ENCODE results near the gene ZCWPW2. TPM values are rescaled to one million over a fixed set of nuclear protein-coding genes. Genes with fewer than 3 reads are reported as not detected.

The ZCWPW2 gene
- polyA plus RNA-seq (2013) = 0.51 and 0.61 TPM in 2 replicates

GRCh38 chr3:28348629-28349468 is at the start of gene ZCWPW2, which contains the start of gene AZI2:
TSS of gene ZCWPW2 (plus strand) at chr3:28348721. CDS start at chr3:28413069, 64,348 bp downstream.
TSS of gene AZI2 (minus strand) at chr3:28348824. CDS start at chr3:28340617, 8,207 bp downstream.
- Histone ChIP-seq H3K27me3 (ENCODE audit: insufficient read depth, low read length) (no peaks in the 10 kb centered on the region), H3K79me2 (ENCODE audit: control insufficient read depth, insufficient read depth, low read length, poor library complexity) (peaks cover 10% of the 10 kb centered on the region), H3K4me2 (ENCODE audit: low read length) (peak within 1 kb of the TSS; percentile 88), H2BK120ac (ENCODE audit: insufficient read depth, low read length, poor library complexity) (peak within 1 kb of the TSS; percentile 93), H3K79me1 (ENCODE audit: low read length) (peaks cover 10% of the 10 kb centered on the region), H3K4ac (ENCODE audit: low read depth, low read length) (peak within 1 kb of the TSS; percentile 59), H3K18ac (ENCODE audit: low read length) (peak within 1 kb of the TSS; percentile 89), H3K36me3 (ENCODE audit: control insufficient read depth in 1 of 2, insufficient read depth in 2 of 2, low read length in 2 of 2) (no peaks in the 10 kb centered on the region), H3K4me1 (ENCODE audit: control insufficient read depth in 1 of 2, insufficient read depth in 2 of 2, low read length in 2 of 2) (no peaks in the 10 kb centered on the region), H2AK5ac (ENCODE audit: low read length) (no peak within 1 kb of the TSS), H3K9me3 (ENCODE audit: insufficient read depth, low read depth, low read length) (no peaks in the 10 kb centered on the region), H3K4me3 (ENCODE audit: low read depth, low read length) (peak within 1 kb of the TSS; percentile 86), H3K27ac (ENCODE audit: low read depth, low read length) (peak within 1 kb of the TSS; percentile 95), H2AFZ (ENCODE audit: insufficient read depth, low read length, poor library complexity) (peak within 1 kb of the TSS; percentile 80), H4K8ac (ENCODE audit: low read depth, low read length) (peak within 1 kb of the TSS; percentile 97), H3K9ac (ENCODE audit: low read length) (peak within 1 kb of the TSS; percentile 85), H3K14ac (ENCODE audit: low read length) (peak within 1 kb of the TSS; percentile 91), H2BK12ac (ENCODE audit: low read length) (no peak within 1 kb of the TSS), H3K23ac (ENCODE audit: low read length) (no peak within 1 kb of the TSS), H4K91ac (ENCODE audit: low read depth, low read length) (peak within 1 kb of the TSS; percentile 92), H2BK5ac (ENCODE audit: low read depth, low read length, poor library complexity) (peak within 1 kb of the TSS; percentile 94), H4K12ac (ENCODE audit: low read depth, low read length) (peak within 1 kb of the TSS; percentile 99)
- WGBS (ENCODE audit: extremely low coverage, insufficient coverage, insufficient read length) = no CpG with 5 or more reads among the region's 83 CpGs
- peak; percentile 99 for DNase-seq

GRCh38 chr3:28299705-28300104 is 48.8 kb upstream of the ZCWPW2 start:
- no peak overlapping the region for H2AK5ac ChIP-seq (ENCODE audit: low read length)
- H3K27ac ChIP-seq (ENCODE audit: low read depth, low read length) = no peak overlapping the region
- H3K14ac ChIP-seq (ENCODE audit: low read length) = no peak overlapping the region
- H3K4ac ChIP-seq (ENCODE audit: low read depth, low read length) = no peak overlapping the region
- DNase-seq = no peak
- H3K79me2 ChIP-seq (ENCODE audit: control insufficient read depth, insufficient read depth, low read length, poor library complexity) = no peaks in the 10 kb centered on the region
- H3K18ac ChIP-seq (ENCODE audit: low read length) = no peak overlapping the region
- H3K4me2 ChIP-seq (ENCODE audit: low read length) = no peak overlapping the region
- H3K4me1 ChIP-seq (ENCODE audit: control insufficient read depth in 1 of 2, insufficient read depth in 2 of 2, low read length in 2 of 2) = no peaks in the 10 kb centered on the region
- H3K27me3 ChIP-seq (ENCODE audit: insufficient read depth, low read length) = no peaks in the 10 kb centered on the region
- H2AFZ ChIP-seq (ENCODE audit: insufficient read depth, low read length, poor library complexity) = no peak overlapping the region
- H2BK5ac ChIP-seq (ENCODE audit: low read depth, low read length, poor library complexity) = no peak overlapping the region
- no peaks in the 10 kb centered on the region for H3K9me3 ChIP-seq (ENCODE audit: insufficient read depth, low read depth, low read length)
- no peak overlapping the region for H4K8ac ChIP-seq (ENCODE audit: low read depth, low read length)
- no peak overlapping the region for H2BK120ac ChIP-seq (ENCODE audit: insufficient read depth, low read length, poor library complexity)
- H4K91ac ChIP-seq (ENCODE audit: low read depth, low read length) = no peak overlapping the region
- H3K4me3 ChIP-seq (ENCODE audit: low read depth, low read length) = no peak overlapping the region
- H2BK12ac ChIP-seq (ENCODE audit: low read length) = no peak overlapping the region
- no peak overlapping the region for H3K9ac ChIP-seq (ENCODE audit: low read length)
- WGBS (ENCODE audit: extremely low coverage, insufficient coverage, insufficient read length) = no CpG with 5 or more reads among the region's 1 CpG
- H3K23ac ChIP-seq (ENCODE audit: low read length) = no peak overlapping the region
- H3K36me3 ChIP-seq (ENCODE audit: control insufficient read depth in 1 of 2, insufficient read depth in 2 of 2, low read length in 2 of 2) = no peaks in the 10 kb centered on the region
- no peak overlapping the region for H4K12ac ChIP-seq (ENCODE audit: low read depth, low read length)
- H3K79me1 ChIP-seq (ENCODE audit: low read length) = no peaks in the 10 kb centered on the region

- no peak overlapping the region for H2BK120ac ChIP-seq (ENCODE audit: insufficient read depth, low read length, poor library complexity)
- no peak overlapping the region for H3K27ac ChIP-seq (ENCODE audit: low read depth, low read length)
- no peak overlapping the region for H3K23ac ChIP-seq (ENCODE audit: low read length)
- no peak overlapping the region for H2AK5ac ChIP-seq (ENCODE audit: low read length)
- H4K91ac ChIP-seq (ENCODE audit: low read depth, low read length) = no peak overlapping the region
- H4K8ac ChIP-seq (ENCODE audit: low read depth, low read length) = no peak overlapping the region
- no peak overlapping the region for H3K4me3 ChIP-seq (ENCODE audit: low read depth, low read length)
- no peak overlapping the region for H3K4me2 ChIP-seq (ENCODE audit: low read length)
- H2BK12ac ChIP-seq (ENCODE audit: low read length) = no peak overlapping the region
- H3K9me3 ChIP-seq (ENCODE audit: insufficient read depth, low read depth, low read length) = no peaks in the 10 kb centered on the region
- H3K18ac ChIP-seq (ENCODE audit: low read length) = no peak overlapping the region
- no CpG with 5 or more reads among the region's 5 CpGs for WGBS (ENCODE audit: extremely low coverage, insufficient coverage, insufficient read length)
- H2BK5ac ChIP-seq (ENCODE audit: low read depth, low read length, poor library complexity) = no peak overlapping the region
- H3K36me3 ChIP-seq (ENCODE audit: control insufficient read depth in 1 of 2, insufficient read depth in 2 of 2, low read length in 2 of 2) = no peaks in the 10 kb centered on the region
- H3K14ac ChIP-seq (ENCODE audit: low read length) = no peak overlapping the region
- no peaks in the 10 kb centered on the region for H3K79me1 ChIP-seq (ENCODE audit: low read length)
- H3K79me2 ChIP-seq (ENCODE audit: control insufficient read depth, insufficient read depth, low read length, poor library complexity) = no peaks in the 10 kb centered on the region
- H3K27me3 ChIP-seq (ENCODE audit: insufficient read depth, low read length) = no peaks in the 10 kb centered on the region
- no peak overlapping the region for H3K9ac ChIP-seq (ENCODE audit: low read length)
- no peak overlapping the region for H4K12ac ChIP-seq (ENCODE audit: low read depth, low read length)
- no peak overlapping the region for H2AFZ ChIP-seq (ENCODE audit: insufficient read depth, low read length, poor library complexity)
- DNase-seq = no peak
- no peak overlapping the region for H3K4ac ChIP-seq (ENCODE audit: low read depth, low read length)
- H3K4me1 ChIP-seq (ENCODE audit: control insufficient read depth in 1 of 2, insufficient read depth in 2 of 2, low read length in 2 of 2) = no peaks in the 10 kb centered on the region
Measured at GRCh38 chr3:28300345-28300962, 48.1 kb upstream of the ZCWPW2 start.

- no peak overlapping the region for H4K8ac ChIP-seq (ENCODE audit: low read depth, low read length)
- no peak overlapping the region for H2AFZ ChIP-seq (ENCODE audit: insufficient read depth, low read length, poor library complexity)
- no peak overlapping the region for H3K14ac ChIP-seq (ENCODE audit: low read length)
- H3K23ac ChIP-seq (ENCODE audit: low read length) = no peak overlapping the region
- no peaks in the 10 kb centered on the region for H3K79me2 ChIP-seq (ENCODE audit: control insufficient read depth, insufficient read depth, low read length, poor library complexity)
- H3K4me3 ChIP-seq (ENCODE audit: low read depth, low read length) = no peak overlapping the region
- H4K12ac ChIP-seq (ENCODE audit: low read depth, low read length) = no peak overlapping the region
- no peak overlapping the region for H2BK5ac ChIP-seq (ENCODE audit: low read depth, low read length, poor library complexity)
- H3K4ac ChIP-seq (ENCODE audit: low read depth, low read length) = no peak overlapping the region
- H3K79me1 ChIP-seq (ENCODE audit: low read length) = no peaks in the 10 kb centered on the region
- no peak overlapping the region for H2AK5ac ChIP-seq (ENCODE audit: low read length)
- H4K91ac ChIP-seq (ENCODE audit: low read depth, low read length) = no peak overlapping the region
- H3K4me1 ChIP-seq (ENCODE audit: control insufficient read depth in 1 of 2, insufficient read depth in 2 of 2, low read length in 2 of 2) = no peaks in the 10 kb centered on the region
- H2BK12ac ChIP-seq (ENCODE audit: low read length) = no peak overlapping the region
- no peak overlapping the region for H3K9ac ChIP-seq (ENCODE audit: low read length)
- H3K4me2 ChIP-seq (ENCODE audit: low read length) = no peak overlapping the region
- no peaks in the 10 kb centered on the region for H3K9me3 ChIP-seq (ENCODE audit: insufficient read depth, low read depth, low read length)
- no CpG with 5 or more reads among the region's 4 CpGs for WGBS (ENCODE audit: extremely low coverage, insufficient coverage, insufficient read length)
- H2BK120ac ChIP-seq (ENCODE audit: insufficient read depth, low read length, poor library complexity) = no peak overlapping the region
- H3K36me3 ChIP-seq (ENCODE audit: control insufficient read depth in 1 of 2, insufficient read depth in 2 of 2, low read length in 2 of 2) = no peaks in the 10 kb centered on the region
- H3K27ac ChIP-seq (ENCODE audit: low read depth, low read length) = no peak overlapping the region
- no peaks in the 10 kb centered on the region for H3K27me3 ChIP-seq (ENCODE audit: insufficient read depth, low read length)
- H3K18ac ChIP-seq (ENCODE audit: low read length) = no peak overlapping the region
- no peak for DNase-seq
Measured at GRCh38 chr3:28301688-28302087, 46.8 kb upstream of the ZCWPW2 start.
